Natural killer cell treated with Interleukin-12 subunit alpha and Interleukin-12 subunit beta and Interleukin-15 and Interleukin-18, amount 100 ng/mL, for 72 hours (primary cell): Measurements from ENCODE around the gene JPT2. TPM values are rescaled to one million over a fixed set of nuclear protein-coding genes. Genes with fewer than 3 reads are reported as not detected.
"Not testable (repeated sequence)": the region's sequence is repeated elsewhere in the genome, so short reads cannot be mapped to it uniquely, and the experiment has no call there.

ENCODE experiments used
- ATAC-seq, 2 donors: fragments of 150-1000 bp; cut with Tn5 transposase in 1 of 2; sonication (Bioruptor Pico), chemical (Tn5 transposase) in 1 of 2; 2 replicates each; pipeline ENCODE4 v1.10.0; 2021
- DNase-seq: peaks from one replicate; pipeline ENCODE4 v3.0.0; 2022; ENCODE audit warnings: low spot score
- H3K27ac Mint-ChIP-seq, 2 donors: 1 replicate in 1 of 2; 2 replicates in 1 of 2; pipeline ENCODE4 v1.8.0; 2022; ENCODE audit warnings: mixed read lengths in 2 of 2, mild to moderate bottlenecking in 1 of 2, moderate library complexity in 1 of 2
- H3K27me3 Mint-ChIP-seq, 2 donors: 1 replicate in 1 of 2; 2 replicates in 1 of 2; pipeline ENCODE4 v1.8.0; 2022; ENCODE audit warnings: mixed read lengths in 2 of 2
- H3K36me3 Mint-ChIP-seq: one replicate; pipeline ENCODE4 v1.8.0; 2022; ENCODE audit warnings: mixed read lengths
- H3K4me1 Mint-ChIP-seq, 2 donors: 1 replicate in 1 of 2; 2 replicates in 1 of 2; pipeline ENCODE4 v1.8.0; 2022; ENCODE audit warnings: low read depth in 2 of 2, mixed read lengths in 2 of 2, mild to moderate bottlenecking in 1 of 2
- H3K4me3 Mint-ChIP-seq: one replicate; pipeline ENCODE4 v1.8.0; 2022; ENCODE audit warnings: mixed read lengths
- H3K9me3 Mint-ChIP-seq: 2 replicates; pipeline ENCODE4 v1.8.0; 2022; ENCODE audit warnings: mixed read lengths
- total RNA-seq, 2 donors: library from RNA; stranded (reverse); gene quantifications; one replicate each; pipeline ENCODE4 v1.2.3, GENCODE V29; 2022

JPT2 gene
- total RNA-seq, 2 donors from 2014 or later: 56.1 to 61.1 TPM

DNA sequence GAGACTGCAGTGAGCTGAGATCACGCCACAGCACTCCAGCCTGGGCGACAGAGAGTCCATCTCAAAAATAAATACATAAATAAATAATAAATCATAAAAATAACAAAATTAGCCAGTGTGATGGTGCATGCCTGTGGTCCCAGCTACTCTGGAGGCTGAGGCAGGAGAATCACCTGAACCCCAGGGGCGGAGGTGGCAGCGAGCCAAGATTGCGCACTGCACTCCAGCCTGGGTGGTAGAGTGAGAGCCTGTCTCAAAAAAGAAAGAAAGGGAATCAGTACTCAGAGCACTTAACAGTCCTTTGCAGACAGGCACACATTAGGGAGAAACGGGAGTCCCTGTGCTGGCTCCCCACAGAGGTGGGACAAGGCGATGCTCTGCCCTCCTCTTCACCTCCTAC, 53.0 kb downstream of the JPT2 start:
- ATAC-seq (no peak), DNase-seq (no peak)
- Mint-ChIP-seq H3K27ac (no peak overlapping the region), H3K4me3 (no peak overlapping the region), H3K27me3 (no peaks in the 10 kb centered on the region), H3K4me1 (peaks cover 7 to 8% of the 10 kb centered on the region in 2 donors), H3K9me3 (no peaks in the 10 kb centered on the region), H3K36me3 (no peaks in the 10 kb centered on the region)

DNA sequence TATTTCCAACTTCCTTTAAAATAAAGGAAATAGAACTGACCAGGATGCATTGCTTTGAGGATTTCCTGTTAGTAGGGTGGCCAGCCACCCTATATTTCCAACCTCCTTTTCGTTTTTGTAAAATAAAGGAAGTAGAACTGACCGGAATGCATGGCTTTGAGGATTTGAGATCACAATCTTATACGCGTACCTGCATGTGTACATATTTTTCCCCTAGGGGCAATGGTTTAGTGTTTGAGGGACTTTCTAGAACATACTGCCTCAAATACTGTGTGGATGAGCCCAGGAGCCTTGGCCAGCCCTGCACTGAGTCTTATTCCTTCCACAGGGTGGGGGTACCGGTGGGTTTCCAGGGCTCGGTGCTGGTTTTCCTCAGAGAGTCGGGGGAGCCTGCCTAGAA, 53.5 kb downstream of the JPT2 start:
- H3K36me3 Mint-ChIP-seq: no peaks in the 10 kb centered on the region
- H3K27ac Mint-ChIP-seq: no peak overlapping the region
- H3K4me3 Mint-ChIP-seq: no peak overlapping the region
- DNase-seq (no peak), ATAC-seq (no peak)
- H3K27me3 Mint-ChIP-seq: no peaks in the 10 kb centered on the region
- peaks cover 7 to 8% of the 10 kb centered on the region in 2 donors for H3K4me1 Mint-ChIP-seq
- no peaks in the 10 kb centered on the region for H3K9me3 Mint-ChIP-seq

DNA sequence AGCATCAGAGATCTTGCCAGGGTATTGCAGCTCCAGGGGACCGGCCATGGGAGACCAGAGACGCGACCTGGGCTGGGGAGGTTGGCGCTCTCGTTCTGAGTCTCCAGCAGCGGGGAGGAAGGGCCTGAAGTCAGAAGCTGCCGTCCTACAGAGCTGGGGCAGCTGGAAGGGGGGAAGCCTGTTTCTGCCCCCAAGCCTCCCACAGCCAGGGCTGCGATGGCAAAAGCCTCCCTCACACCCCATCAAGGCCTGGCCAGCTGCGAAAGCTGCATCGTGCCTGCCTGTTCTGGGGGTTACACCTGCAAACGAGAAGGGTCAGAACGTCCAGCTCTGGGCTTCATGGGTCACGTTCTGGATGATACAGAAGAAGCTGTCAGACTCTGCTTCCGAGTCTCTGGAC, 54.0 kb downstream of the JPT2 start:
- Mint-ChIP-seq H3K9me3 (no peaks in the 10 kb centered on the region), H3K4me3 (no peak overlapping the region), H3K4me1 (peaks cover 3 to 5% of the 10 kb centered on the region in 2 donors), H3K27me3 (no peaks in the 10 kb centered on the region), H3K27ac (no peak overlapping the region), H3K36me3 (no peaks in the 10 kb centered on the region)
- DNase-seq (no peak), ATAC-seq (no peak)

DNA sequence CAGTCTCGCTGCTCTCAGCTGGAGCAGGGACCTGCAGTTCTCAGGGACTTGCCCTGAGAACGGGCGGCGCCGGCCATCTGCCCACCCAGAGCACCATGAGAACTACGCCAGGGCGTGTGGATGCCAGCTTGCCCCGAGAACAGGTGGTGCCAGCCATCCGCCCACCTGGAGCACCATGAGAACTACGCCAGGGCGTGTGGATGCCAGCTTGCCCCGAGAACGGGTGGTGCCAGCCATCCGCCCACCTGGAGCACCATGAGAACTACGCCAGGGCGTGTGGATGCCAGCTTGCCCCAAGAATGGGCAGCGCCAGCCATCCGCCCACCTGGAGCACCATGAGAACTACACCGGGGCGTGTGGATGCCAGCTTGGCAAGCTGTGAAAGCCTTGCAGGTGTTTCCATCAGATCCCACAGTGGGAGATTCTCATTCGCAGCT, 54.5 kb downstream of the JPT2 start:
- H3K9me3 Mint-ChIP-seq, H3K4me1 Mint-ChIP-seq, H3K27me3 Mint-ChIP-seq, ATAC-seq, DNase-seq, H3K36me3 Mint-ChIP-seq, H3K27ac Mint-ChIP-seq, H3K4me3 Mint-ChIP-seq: not testable (repeated sequence)

DNA sequence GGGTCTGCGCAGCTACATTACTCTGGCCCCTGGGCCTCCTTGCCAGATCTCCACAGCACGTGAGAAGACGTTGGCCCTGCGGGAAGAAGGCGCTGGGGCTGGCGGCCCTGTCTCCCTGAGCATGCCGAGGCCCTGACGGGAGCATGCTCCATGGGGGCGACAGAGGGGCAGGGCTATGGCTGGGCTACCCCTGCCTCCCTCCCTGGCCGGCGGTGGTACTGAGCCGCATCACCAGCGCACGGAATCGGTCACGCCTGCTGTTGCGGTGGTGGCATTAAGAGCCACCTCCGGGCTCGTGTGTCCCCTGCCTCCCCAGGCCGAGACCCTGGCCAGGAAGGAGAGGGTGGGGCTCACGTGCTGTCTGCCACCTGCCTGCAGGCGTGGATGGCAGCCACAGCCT, 56.0 kb downstream of the JPT2 start:
- DNase-seq: no peak
- H3K4me3 Mint-ChIP-seq: no peak overlapping the region
- H3K27me3 Mint-ChIP-seq: no peaks in the 10 kb centered on the region
- no peak overlapping the region for H3K27ac Mint-ChIP-seq
- H3K36me3 Mint-ChIP-seq: no peaks in the 10 kb centered on the region
- H3K9me3 Mint-ChIP-seq: no peaks in the 10 kb centered on the region
- ATAC-seq: no peak
- no peaks in the 10 kb centered on the region for H3K4me1 Mint-ChIP-seq

DNA sequence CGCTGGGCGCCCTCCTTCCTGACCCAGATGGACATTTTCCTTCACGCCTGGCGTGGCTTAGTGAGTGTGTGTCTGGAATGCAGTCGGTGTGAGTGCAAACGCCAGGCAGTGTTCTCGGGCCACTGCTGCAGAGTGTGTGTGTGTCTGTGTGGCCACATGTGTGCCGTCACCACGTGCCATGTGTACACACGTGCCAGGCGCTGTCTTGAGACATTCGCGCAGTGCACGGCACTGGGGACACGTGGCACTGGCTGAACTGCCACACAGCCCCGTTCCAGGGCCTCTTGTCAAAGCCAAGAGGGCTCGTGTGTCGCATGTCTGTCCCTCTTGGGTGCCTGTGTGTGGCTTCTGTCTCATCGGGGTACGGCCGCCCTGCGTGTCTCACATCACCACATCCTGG, 56.7 kb downstream of the JPT2 start:
- no peaks in the 10 kb centered on the region for H3K36me3 Mint-ChIP-seq
- H3K4me1 Mint-ChIP-seq: no peaks in the 10 kb centered on the region
- no peaks in the 10 kb centered on the region for H3K9me3 Mint-ChIP-seq
- H3K27me3 Mint-ChIP-seq: no peaks in the 10 kb centered on the region
- no peak overlapping the region for H3K4me3 Mint-ChIP-seq
- no peak overlapping the region for H3K27ac Mint-ChIP-seq
- ATAC-seq (no peak), DNase-seq (no peak)

DNA sequence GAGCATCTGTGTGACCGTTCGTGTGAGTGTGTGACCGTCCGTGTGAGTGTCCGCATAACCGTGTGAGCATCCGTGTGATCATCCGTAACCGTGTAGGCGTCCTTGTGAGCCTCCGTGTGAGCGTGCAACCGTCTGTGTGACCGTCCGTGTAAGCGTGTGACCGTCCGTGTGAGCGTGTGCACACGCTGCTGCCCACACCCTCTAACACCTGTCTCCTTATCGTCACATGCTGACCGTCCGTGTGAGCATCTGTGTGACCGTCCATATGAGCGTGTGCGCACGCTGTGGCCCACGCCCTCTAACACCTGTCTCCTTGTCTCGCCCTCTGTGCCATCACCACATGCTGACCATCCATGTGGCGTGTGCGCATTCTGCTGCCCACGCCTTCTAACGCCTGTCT, 62.2 kb downstream of the JPT2 start:
- no peak overlapping the region for H3K27ac Mint-ChIP-seq
- ATAC-seq (peak in 1 of 2 donors; percentile 37), DNase-seq (no peak)
- H3K4me3 Mint-ChIP-seq: no peak overlapping the region
- H3K9me3 Mint-ChIP-seq: no peaks in the 10 kb centered on the region
- no peaks in the 10 kb centered on the region for H3K36me3 Mint-ChIP-seq
- H3K27me3 Mint-ChIP-seq: no peaks in the 10 kb centered on the region
- no peaks in the 10 kb centered on the region for H3K4me1 Mint-ChIP-seq

DNA sequence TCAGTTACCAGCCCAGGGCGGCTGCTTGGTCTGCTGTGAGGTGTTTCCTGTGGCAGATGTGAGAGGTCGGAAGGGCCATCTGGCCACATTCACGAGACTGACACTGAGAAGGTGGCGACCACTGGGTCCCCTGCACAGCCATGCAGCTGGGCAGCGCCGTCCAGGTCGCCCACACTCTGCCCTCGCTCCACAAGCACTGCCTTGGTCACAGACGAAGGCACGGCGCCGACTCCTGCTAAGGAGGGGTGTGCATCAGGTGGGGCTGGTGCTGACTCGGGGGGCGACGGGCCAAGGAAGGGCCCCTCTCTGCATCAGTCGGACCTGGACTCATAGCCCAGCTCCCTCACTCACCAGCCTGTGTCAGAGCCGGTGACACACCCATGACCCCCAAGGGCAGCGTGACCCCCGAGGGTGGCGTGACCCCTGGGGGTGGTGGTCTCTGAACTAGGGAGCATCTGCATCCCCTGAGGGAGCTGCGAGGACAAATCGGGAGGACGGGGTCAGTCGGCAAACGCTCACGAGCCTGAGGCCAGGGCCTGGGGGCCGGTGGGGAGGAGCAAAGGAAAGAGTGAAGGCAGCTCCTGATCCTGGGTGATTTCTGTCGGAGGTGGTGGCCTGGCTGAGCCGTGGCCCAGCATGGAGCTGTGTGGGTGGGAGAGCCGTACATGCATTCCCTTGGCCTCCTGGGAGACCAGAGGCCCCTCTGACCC, 62.9 kb downstream of the JPT2 start:
- no peaks in the 10 kb centered on the region for H3K9me3 Mint-ChIP-seq
- no peak overlapping the region for H3K4me3 Mint-ChIP-seq
- ATAC-seq (no peak), DNase-seq (no peak)
- H3K36me3 Mint-ChIP-seq: no peaks in the 10 kb centered on the region
- H3K27ac Mint-ChIP-seq: no peak overlapping the region
- no peaks in the 10 kb centered on the region for H3K27me3 Mint-ChIP-seq
- no peaks in the 10 kb centered on the region for H3K4me1 Mint-ChIP-seq

DNA sequence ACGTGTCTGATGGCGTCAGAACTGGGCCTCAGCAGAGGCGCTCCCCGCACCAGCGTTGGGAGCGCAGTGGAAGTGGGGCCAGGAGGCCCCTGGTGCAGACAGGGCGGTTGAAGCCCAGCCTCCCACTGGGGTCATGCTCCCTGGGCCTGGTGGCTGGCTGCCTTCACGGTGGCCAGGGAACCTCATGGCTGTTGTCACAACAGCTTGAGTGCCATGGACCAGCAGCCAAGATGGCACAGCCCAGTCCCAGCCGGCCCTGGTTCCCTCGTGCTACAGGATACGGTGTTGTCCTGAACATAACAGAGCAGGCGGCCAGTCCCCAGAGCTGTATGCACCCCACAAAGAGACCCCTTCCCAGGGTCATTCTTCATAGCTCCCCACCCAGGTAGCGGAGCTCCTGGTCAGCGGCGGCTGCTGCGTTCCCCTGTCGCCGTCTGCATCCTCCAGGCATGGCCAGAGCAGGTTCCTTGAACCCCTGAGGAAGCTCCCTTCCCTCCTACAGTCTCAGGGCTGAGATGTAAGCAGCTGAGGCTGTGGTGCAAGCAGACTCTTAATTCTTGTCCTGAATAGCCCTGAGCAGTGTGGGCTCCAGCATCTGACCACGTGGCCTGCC, 63.6 kb downstream of the JPT2 start:
- Mint-ChIP-seq H3K9me3 (no peaks in the 10 kb centered on the region), H3K36me3 (no peaks in the 10 kb centered on the region), H3K27me3 (no peaks in the 10 kb centered on the region), H3K4me1 (no peaks in the 10 kb centered on the region), H3K4me3 (no peak overlapping the region), H3K27ac (no peak overlapping the region)
- peak in 1 of 2 donors; percentile 21 for ATAC-seq
- no peak for DNase-seq

DNA sequence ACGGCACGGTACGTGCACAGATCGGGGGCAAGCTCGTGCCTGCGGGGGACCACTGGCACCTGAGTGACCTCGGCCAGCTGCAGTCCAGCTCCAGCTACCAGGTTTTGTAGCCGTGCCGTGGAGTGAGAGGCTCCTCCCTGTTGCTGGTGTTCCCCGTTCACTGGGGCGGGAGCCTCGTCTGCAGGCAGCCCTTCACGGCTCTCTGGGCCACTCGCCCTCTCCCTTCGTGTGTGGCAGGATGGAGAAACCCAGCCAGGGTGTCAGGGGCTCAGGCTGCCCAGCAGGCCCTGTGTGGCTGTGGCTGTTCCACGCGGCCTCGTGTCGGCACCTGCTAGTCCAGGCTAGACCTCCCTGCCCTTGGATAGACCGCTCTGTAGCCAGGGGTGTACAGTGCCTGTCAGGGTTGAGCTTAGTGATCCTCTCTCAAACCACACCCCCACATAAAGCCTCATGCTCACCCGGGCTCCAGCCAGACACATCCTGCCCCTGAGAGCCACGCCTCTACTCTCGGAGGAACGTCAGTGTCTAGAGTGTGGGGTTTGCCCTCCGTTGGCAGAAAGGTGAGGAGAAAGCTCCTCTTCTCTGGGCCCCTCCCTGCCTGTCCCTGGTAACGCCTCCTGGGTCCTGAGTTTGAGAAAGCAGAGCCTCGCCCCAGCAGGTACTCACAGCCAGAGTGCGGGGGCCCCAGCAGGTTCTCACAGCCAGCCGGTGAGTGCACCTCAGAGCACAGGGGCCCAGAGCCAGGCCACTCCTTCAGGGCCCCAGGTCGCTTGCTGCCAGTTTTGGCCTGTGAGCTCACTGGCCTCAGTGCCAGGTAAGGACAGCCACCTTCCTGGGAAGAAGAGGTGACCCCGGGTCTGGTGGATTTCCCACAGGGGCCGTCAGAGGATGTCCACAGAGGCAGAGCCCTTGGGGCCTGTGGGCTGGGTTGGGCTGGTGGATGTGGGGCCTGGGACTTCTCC, 65.6 kb downstream of the JPT2 start:
- H3K4me3 Mint-ChIP-seq: no peak overlapping the region
- no peaks in the 10 kb centered on the region for H3K36me3 Mint-ChIP-seq
- H3K27me3 Mint-ChIP-seq: no peaks in the 10 kb centered on the region
- no peak for ATAC-seq
- no peaks in the 10 kb centered on the region for H3K4me1 Mint-ChIP-seq
- no peak overlapping the region for H3K27ac Mint-ChIP-seq
- no peak for DNase-seq
- H3K9me3 Mint-ChIP-seq: no peaks in the 10 kb centered on the region

DNA sequence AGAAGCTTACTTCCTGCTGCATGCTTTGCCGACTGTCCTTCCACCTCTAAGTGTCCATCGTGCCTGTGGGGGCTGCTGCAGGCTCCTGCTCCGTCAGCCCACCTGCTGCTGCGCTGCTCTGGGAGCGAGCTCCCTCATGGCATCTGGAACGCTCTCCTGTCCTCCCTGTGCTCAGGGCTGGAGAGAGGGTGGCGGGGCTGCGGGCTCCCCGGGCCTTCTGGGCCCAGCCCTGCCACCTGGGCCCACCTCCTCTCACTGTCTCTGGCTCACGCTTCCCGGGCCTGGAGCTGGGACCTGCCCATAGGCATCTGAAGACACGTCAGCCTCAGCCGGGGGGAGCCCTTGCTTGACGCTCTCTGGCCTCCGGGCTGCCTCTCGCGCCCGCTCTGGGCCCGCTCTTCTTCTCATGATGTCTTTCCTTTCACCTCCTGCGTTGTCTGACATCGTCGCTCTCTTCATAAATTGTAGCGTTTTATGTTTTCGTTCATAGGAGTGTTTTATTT, 66.3 kb downstream of the JPT2 start:
- no peak for ATAC-seq
- Mint-ChIP-seq H3K4me3 (no peak overlapping the region), H3K27me3 (no peaks in the 10 kb centered on the region), H3K36me3 (no peaks in the 10 kb centered on the region), H3K4me1 (no peaks in the 10 kb centered on the region), H3K9me3 (no peaks in the 10 kb centered on the region), H3K27ac (no peak overlapping the region)
- DNase-seq: no peak

DNA sequence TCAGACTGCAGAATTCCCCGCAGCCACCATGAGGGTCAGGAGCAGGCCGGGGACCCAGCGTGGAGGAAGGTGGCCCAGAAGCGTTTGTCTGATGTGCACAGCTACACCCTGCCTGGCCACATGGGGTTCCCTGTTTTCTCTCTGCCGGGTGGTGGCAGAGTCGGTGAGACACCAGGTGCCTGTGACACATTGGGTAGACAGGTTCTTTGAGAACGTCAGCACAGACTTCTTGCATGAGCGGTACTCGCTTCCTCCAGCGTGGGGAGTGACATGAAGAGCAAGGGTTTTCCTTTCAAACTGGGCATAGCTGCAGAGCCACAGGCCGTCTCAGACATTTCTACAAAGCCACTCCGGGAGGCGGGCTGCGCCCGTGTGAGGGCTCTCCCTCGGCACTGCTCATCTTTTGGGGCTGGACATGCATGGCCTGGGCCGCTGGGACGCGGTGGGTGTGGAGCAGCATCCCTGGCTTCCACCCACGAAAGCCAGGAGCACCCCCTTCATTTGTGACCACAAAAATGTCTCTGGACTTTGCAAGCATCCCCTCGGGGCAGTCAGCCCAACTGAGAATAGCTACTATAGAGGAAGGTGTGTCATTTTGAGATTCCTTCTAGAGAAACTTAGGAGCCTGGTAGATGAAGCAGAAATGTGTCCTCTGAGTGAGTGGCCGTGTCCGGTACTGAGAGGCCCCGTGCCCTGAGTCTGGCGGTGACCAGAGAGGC, 67.3 kb downstream of the JPT2 start:
- Mint-ChIP-seq H3K36me3 (no peaks in the 10 kb centered on the region), H3K9me3 (no peaks in the 10 kb centered on the region), H3K4me3 (no peak overlapping the region), H3K27ac (no peak overlapping the region), H3K27me3 (no peaks in the 10 kb centered on the region), H3K4me1 (no peaks in the 10 kb centered on the region)
- ATAC-seq: no peak
- DNase-seq: no peak

DNA sequence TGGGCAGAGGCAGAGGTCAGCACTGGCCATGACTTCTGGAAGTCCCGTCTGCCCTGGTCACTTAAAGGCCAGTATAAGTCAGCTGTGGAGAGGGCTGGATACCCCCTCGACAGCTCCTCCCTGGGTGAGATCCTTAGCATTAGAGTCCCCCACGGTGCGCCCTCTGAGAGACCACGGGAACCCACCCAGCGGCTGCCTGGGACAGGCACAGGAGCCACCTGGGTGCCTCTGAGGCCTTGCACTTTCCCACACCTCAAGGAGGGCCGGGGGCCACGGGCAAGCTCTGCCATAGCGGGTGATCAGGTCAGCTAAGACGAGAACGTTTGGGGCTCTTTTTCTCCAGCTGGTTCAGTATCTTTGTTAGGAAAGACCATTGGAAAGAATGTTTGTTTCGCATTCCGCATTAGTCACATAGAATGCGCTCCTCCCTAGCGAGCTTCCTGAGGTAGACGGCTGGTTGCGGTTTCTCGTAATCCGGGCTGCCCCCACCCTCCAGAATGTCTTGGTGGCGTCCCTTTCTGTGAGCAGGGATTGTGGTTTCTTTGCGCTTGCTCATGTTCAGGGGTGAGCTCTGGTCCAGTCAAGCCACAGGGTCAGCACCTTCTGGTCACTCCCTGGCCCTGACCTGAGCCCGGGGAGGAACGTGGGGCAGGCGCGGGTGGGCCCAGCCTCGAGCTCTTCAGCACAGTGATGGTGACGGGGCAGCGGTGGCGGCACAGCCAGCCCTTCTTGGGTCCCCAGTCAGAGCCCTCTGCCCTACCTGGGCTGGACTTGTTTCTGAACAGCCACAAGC, 68.0 kb downstream of the JPT2 start:
- Mint-ChIP-seq H3K27ac (no peak overlapping the region), H3K36me3 (no peaks in the 10 kb centered on the region), H3K4me1 (no peaks in the 10 kb centered on the region), H3K27me3 (no peaks in the 10 kb centered on the region), H3K9me3 (no peaks in the 10 kb centered on the region), H3K4me3 (no peak overlapping the region)
- DNase-seq: no peak
- no peak for ATAC-seq
